GM21367 (cell line): ENCODE measurements around the gene PHACTR1.

Source experiments
- ATAC-seq: cut with Tn5 transposase; IDR thresholded peaks from one replicate; pipeline ENCODE4 v1.9.1; 2021; ENCODE audit not compliant: unreplicated experiment

PHACTR1 gene

DNA sequence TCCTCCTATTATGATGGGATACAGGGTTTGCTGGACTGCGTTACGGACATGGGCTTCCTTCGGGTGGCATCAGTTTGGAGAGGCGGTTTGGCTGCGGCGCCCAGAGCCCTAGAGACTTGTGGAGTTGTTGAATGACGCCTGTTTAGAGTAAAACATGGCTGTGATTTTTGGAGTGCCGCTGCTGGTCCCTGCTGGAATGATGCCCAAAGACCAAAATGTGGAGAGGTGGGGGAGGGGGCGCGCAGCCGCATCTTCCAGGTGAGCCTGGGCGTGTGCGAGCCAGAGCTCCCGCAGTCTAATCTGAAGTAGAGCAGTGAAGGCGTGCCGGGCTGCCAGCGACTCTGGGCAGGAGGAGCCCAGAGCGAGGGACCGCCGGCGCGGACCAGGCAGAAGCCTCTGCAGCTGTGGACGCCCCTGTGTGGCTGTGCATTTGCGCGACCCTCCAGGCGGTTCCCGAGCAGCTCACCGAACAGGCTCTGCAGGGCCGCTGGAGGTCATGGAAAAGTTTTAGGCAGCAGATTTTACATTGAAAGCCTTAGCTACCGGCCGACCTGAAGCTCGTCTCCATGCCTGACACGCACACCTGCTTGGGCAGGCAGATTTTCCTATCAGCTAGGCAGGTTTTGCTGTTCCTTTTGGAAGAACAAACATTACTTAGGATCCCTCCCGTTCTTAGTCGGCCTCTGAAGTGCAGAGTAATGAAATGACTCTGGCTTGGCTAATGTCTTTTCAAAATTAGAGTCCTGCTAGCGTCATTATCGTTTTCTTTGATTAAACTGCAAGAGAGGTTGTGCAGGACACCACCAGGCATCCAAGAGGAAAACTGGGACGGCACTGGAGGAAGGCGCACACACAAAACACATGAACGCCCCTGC lies 298.2 kb downstream of the PHACTR1 start:
- no peak for ATAC-seq

DNA sequence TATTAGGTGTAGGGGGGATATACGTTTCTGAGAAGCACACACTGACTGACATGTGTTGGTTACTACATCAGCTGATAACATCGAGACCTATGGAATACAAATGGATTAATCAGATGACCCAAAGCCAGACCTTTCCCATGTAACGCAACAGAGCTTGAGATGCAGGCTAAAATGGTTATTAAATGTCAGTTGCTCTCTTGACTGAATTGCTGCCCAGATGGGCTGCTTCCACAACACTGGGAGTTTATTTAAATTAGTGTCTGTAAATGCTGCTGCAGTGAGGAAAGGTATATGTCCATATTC lies 298.8 kb downstream of the PHACTR1 start:
- ATAC-seq: no peak

DNA sequence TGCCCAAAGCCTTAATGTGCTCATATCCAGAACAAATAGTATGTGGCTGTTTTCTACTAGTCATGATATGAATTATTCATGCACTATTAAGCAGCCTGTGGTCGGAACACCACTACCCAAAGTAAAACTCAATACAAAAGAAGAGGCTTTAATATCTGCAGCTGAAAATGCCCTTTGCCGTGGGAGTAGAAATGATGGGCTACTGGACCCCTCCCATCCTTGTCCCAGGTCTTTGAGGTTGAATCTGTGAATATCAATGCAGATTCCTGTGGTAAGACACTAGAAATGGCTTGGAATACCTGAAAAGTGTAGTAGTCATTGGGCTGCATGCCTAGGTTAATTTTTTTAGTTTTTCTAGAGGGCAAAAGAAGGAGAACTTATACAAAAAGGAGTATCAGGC lies 308.0 kb downstream of the PHACTR1 start:
- ATAC-seq: no peak

DNA sequence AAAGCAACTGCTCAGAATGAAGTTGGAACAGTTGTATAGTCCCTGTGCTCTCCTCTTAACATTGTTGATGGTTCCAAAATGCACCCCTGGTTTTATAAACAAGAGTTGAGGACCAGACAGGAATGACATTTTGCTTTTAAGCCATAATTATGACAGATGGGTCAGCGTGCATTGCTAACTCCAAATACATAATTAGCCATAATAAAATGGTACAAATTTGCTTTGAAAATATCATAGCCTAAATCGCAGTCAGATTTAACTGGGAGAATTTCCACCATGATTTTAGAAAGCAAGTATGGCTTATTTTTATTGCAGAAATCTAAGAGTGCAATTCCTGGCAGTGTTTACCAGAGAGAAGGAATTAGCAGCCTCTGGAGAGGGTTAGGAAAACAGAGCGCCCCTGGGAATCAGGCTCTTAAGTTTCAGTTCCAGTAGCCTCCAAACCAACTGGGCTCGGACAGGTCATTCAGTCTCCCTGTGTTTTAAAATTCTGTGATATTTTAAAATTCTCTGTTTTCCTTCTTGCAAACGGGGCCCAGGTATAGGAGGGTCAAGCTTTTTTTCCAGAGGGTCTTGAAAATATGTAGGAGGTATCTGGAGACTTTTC lies 309.4 kb downstream of the PHACTR1 start:
- ATAC-seq: no peak

DNA sequence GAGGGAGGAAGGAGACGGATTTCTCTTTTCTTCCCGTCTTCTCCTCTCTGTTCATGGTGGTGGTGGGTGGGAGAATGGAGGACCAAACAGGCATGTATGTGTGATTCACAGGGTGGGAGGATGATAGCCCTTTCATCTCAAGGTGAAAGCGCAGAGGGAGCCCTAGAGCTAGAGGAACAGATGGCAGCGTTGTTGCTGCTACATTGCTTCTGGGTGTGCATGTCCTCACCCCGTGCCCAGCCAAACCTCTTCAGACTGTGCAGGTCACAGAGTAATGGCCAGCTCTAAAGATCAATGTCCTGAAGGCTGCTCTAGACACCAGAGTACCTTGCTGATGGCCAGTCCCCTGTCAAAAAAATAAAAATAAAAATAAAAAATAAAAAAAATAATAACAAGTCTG lies 310.0 kb downstream of the PHACTR1 start:
- no peak for ATAC-seq

DNA sequence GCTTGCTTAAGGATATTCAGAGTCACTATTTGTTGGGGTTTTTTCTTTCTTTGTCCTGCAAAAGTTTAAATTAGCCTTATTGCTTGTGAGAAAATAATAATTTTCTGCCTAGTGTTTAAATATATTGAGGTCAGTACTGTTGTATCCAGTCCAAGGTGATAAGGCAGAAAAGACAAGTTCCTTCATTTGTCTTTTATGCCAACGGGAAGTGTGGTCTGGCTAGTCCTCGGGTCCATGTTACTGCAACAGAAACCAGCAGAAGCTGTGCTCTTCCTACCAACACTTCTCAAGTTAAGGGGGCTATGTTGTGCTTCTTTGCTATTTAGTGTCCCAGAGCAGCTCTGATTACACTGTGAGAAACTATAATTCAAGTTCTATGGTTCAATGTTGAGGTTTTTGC lies 310.6 kb downstream of the PHACTR1 start:
- no peak for ATAC-seq

DNA sequence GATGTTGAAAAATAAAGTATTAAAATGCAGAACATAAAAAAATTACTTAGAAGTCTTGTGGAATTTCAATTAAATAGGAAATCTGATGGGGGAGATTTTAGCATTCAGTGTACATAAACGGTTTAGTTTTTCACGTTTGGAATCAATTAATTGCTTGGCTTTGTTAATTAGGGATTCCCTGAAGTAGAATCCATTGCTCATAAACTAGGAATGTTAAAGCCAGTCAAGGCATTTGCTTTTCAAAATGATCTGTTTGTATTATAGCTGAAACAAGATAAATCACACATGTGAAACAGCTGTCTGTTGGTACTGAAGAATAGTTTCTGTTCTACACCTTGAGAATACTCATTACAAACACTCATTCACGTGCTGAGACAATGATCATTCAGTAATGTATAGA lies 313.8 kb downstream of the PHACTR1 start:
- ATAC-seq: no peak

DNA sequence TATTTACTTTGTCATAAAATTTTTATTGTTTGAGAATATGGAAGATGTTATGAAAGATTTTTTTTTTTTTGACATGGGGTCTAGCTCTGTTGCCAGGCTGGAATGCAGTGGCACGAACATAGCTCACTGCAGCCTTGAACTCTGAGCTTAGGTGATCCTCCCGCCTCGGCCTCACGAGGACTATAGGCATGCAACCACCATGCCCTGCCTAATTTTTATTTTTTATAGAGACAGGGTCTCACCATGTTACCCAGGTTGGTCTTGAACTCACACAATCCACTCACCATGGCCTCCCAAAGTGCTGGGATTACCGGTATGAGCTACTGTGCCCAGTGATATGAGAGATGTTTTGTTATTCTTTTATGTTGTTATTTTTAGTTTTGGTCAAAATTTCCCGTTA lies 316.0 kb downstream of the PHACTR1 start:
- ATAC-seq: no peak

DNA sequence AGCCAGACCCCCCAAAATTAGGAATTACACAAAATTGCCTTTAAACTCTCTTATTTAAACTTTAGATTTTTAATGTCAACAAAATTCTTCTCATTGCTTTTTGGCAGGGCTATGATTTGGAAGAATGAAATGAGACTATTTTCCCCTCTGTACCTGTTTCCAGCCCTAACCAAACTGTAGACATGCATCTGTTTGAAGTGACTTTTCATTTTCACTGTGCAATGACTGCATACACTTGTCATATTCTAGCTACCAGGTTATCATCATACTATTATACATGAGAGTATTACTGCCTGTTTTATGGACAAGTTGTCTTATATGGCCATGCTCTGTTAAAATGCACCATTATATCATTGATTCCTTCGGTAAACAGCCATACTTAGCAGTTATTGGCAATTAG lies 316.6 kb downstream of the PHACTR1 start:
- no peak for ATAC-seq

DNA sequence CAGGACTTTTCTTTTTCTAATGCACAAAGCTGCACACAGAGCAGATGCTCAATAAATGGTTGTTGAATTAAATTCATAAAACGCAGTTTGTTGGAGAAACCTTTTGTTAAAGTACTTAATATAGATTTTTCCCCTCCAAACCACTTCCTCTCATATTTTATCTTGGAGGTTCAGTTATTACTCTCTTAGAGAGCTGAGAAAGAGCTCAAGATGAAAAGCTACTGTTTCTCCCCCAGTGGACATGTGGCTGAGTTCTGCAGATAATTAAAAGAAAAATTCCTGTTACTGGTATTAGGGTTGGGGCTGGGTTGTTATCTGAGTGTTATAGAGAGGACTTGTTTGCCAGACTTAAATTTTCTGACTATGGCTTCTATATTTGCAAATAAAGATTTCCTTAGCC lies 317.7 kb downstream of the PHACTR1 start:
- ATAC-seq: no peak

DNA sequence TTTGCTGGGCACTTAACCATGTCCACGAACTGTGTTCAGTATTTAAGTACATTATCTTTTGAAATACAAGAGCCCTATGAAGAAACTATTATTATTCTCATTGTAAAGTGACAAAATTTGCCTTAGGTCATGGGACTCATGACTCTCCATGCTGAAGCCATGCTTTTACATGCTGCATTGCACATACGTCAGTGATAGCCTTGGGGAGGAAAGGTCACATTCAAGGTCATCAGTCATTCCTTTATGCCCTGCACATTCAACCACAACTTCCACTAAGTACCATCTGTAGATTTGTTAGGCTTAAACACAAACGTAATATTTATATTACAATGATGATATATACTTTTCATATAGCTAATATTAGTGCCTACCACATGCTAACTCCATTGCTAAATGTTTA lies 319.0 kb downstream of the PHACTR1 start:
- no peak for ATAC-seq

DNA sequence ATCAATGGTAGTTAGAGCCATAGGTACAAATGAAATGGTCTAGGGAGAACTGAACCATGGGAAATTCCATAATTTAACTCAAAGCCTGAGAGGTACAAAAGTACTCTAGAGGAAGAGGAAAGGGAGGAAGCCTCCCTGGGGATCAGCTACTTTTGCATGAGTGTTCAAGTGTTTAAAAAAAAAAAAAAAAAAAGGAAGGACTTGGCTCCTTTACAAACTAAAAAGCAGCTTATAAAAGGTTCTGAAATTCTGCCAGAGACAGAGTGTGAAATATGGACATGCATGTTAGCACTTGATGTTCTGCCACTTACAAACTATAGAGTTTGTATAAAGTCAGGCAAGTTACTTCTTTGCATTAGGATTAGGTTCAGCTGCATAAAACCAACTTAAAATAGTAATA lies 321.7 kb downstream of the PHACTR1 start:
- ATAC-seq: no peak

DNA sequence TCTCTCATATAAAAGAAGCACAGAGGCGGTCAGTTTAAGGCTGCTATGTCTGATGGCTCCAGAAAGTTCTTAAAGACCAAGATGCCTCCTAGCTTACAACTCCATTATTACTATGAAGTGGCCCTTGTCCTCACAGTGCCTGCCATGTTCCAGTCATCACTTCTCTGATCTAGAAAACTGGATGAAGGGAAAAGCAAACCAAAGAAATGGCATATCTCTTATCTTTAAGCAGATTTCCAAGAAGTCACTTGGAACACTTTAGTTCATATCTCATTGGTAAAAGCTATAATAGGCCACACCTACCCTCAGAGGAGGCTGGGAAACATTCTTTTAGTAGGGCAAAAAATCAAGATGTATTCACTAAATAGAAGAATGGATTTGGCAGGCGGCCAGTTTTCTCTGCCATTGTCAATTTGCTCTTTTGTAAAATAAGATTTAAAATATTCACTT lies 322.2 kb downstream of the PHACTR1 start:
- ATAC-seq: no peak

DNA sequence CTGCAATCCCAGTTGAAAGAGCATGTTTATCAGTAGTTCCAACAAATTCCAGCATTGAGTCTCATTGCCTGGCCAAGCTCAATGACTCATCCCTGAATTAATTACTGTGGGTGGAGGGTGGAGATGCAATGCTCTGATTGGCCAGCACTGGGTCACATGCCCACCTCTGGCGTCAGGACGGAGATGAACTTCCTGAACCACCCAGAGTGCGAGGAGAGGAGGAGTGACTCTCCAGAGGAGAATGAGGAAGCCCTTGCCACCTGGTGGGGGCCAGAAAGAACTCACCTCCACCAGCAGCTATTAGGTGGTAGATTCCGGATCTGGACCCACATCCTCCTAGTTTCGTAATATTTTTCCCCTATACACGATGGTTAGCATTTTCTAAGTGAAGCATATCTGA lies 327.8 kb downstream of the PHACTR1 start:
- no peak for ATAC-seq

DNA sequence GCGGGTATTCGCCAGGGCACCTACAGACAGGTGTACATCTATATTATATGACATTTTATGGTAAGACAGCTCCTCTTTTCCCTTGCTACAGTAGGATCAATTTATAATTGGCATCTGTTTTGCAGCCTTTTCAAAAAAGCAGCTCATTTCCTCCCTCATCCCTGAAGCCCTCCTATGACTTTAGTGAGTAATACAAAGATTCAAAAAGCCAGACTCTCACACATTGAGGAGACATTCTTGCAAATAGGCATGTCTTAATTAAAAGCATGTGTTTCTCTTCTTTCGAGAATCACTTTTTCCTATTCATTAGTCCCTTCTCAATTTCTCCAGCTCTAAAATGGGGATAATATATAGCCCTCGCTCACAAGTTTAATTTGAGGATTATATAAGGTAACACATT lies 328.3 kb downstream of the PHACTR1 start:
- no peak for ATAC-seq

DNA sequence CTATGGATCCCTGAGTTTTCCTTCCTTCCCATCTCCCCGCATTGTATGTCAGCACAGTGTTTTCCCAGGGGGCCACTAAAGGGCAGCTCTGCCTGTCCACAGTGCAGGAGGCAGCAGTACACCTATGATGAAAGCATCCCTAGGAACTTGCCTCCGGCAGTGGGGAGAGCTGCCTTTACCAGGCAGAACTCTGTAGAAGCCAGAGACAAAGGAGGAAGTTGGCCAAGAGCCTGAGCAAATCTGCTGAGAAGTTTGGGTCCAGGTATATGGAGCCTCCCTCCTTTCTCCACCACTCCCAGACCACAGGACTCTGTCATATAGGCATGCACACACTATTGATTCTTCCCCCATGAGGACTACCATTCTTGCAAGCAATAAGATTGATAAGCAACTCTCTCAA lies 329.1 kb downstream of the PHACTR1 start:
- ATAC-seq: no peak

DNA sequence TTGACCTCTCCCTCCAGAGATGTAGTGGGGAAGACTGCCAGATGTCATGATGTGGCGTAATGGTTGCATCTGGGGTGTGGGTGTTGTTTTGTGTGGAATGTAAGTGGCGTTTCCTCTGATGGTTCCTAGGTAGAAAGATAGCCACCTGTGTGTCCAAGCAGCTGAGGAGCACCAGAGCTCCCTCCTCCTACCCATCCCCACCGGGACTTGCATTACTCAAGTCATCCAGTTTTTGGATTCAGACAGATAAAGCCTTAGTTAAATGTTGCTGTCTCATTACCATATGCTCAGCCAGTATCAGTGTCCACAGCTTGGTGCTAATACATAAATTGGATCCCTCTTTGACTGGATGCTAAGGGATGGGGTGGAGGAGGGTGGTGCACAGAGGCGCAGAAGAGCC lies 329.5 kb downstream of the PHACTR1 start:
- no peak for ATAC-seq

DNA sequence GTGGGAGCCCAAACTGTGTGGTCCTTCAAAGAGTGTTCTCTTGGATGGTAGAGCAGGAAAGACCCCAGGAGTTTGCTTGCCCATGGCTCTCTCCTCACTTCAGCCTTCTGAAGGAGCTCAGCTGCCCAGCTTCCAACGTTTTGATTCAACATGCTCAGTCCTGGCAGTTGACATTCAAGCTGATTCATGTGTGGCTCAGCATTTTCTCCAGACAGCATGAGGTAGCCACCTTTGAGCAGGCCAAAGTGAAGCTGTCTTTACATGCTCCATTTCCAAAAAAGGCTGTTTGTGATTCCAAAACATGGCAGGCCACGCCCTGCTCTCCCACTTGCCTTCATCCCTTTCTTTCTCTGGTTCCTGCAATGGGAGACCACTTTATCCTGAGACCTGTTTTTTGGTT lies 331.5 kb downstream of the PHACTR1 start:
- no peak for ATAC-seq

DNA sequence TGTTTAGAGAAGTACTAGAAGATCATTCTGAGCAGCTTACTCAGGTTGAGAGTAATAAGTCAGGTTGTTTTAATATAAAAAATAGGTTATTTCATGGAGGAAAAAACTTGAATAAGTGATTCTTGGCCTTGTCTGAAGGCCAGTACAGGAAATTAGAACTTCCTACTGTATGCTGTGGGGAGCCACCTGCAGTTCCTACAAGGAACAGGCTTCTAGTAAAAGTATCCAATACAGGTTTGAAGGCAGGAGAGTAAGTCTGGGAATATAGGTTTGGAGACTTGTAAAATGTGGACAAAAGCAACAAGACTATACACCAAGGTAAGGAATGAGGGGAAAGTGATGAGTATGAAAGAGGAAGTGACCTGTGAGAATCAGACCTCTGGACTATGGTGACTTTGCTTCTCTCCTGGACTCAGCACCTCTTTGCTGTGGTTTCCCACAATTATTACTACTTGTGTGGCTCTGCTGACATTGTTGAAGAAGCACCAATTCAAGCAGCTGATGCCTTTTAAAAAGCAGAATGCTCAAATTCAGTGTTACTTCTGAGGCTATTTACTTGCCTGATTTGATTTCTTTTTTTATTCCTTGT lies 333.2 kb downstream of the PHACTR1 start:
- ATAC-seq: no peak

DNA sequence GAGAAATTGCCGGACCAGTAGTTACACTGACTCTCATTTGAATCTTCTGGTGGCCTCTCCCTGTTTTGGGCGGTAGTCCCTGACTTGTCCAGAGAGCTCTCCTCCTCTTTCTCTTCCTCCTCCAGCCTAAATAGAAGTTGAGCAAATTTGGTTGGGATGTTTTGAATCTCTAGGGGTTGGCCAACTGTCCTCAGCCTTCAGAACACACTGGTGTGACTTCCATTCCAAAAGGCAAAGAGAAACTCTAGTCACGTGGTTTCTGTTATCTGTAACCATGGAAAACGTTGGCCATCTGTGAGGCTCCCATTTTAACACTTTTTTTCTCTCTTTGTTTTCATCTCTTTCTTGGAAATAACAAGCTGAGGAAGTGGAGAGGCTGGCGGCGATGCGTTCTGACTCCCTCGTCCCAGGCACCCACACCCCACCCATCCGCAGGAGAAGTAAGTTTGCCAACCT lies 336.5 kb downstream of the PHACTR1 start:
- no peak for ATAC-seq

DNA sequence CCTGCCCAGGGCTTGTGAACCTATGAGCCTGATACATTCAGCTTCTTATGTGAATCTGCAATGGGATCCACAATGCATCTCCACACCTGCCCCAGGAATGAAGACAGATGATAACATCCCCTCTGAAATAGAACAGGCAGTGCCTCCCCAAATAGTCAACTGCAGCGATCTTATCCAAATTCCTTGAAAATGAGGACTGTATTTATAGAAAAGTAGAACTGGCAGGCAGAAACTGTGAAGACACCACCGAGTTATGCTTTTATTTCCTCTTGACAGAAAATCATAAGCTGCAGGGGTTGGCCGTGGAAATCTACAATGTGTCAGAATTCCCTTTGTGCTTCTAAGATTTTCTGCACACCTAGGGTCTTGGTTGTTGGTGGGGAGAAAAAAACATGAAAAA lies 341.5 kb downstream of the PHACTR1 start:
- ATAC-seq: no peak

DNA sequence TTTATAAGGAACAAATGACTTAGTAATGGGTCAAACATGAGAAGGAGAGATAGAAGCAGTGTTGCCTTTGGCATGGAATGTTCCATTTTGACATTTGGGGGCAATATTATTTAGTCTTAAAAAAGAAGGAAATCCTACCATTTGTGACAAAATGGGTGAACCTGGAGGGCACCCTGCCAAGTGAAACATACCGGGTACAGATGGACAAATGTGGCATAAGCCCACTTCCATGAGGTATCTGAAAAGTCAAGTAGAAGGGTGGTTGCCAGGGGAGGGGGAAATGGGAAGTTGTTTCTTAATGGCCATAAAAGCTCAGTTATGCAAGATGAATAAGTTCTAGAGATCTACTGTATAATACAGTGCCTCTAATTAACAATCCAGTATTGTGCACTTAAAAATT lies 342.5 kb downstream of the PHACTR1 start:
- no peak for ATAC-seq
